Ovary (tissue), 9 donors: ENCODE results near the gene CABP2. TPM values are rescaled to one million over a fixed set of nuclear protein-coding genes. Genes with fewer than 3 reads are reported as not detected.

ENCODE experiments used
- DNase-seq, 5 donors: peaks; one replicate each; pipeline ENCODE4 v3.0.0-alpha.2; 2019 to 2020
- H3K27ac ChIP-seq, 2 donors: fragments of 200-600 bp; one replicate each; pipeline versions ENCODE4 v1.5.1 to v1.8.0; 2019 to 2022
- H3K27me3 ChIP-seq: fragments of 200-600 bp; one replicate; pipeline ENCODE4 v1.8.0; 2022
- H3K36me3 ChIP-seq: fragments of 200-600 bp; sonication (generic); one replicate; pipeline ENCODE4 v1.5.1; 2019
- H3K4me1 ChIP-seq: one replicate; pipeline ENCODE4 v1.8.1; 2013; ENCODE audit warnings: mild to moderate bottlenecking, moderate library complexity; ENCODE audit not compliant: insufficient read depth
- H3K4me3 ChIP-seq: fragments of 200-600 bp; sonication (generic); one replicate; pipeline ENCODE4 v1.5.1; 2017
- H3K9me3 ChIP-seq, 2 donors: fragments of 200-600 bp in 1 of 2; sonication (generic) in 1 of 2; one replicate each; pipeline versions ENCODE4 v1.5.1 to v1.8.1; 2013 to 2019; ENCODE audit warnings: mild to moderate bottlenecking in 1 of 2, moderate library complexity in 1 of 2
- EP300 ChIP-seq: sonication (generic); formaldehyde crosslinking; IDR thresholded peaks from one replicate; pipeline ENCODE4 v1.6.1; 2017; ENCODE audit warnings: antibody characterized with exemption
- POLR2A ChIP-seq: fragments of 450-650 bp; IDR thresholded peaks from one replicate; pipeline ENCODE4 v1.6.1; 2017; ENCODE audit warnings: antibody characterized with exemption, mild to moderate bottlenecking, moderate library complexity
- WGBS, 3 donors: extraction: QIAGEN DNeasy Blood & Tissue Kit in 1 of 3; methylation state at CpG; one replicate each; pipeline versions ENCODE4 v1.1.5 to v1.1.7; 2013 to 2017; 5-methylcytosine and 5-hydroxymethylcytosine counted together
- intact Hi-C, 4 donors: fragments of 100-400 bp; cut with DNase I; formaldehyde crosslinking; loops; one replicate each; pipeline versions ENCODE4 v1.11.0 to v1.15.1; 2022 to 2023
- microRNA-seq, 3 donors: library from miRNA; unstranded; fragments of <30 nt; microRNA quantifications; one replicate each; pipeline versions ENCODE4 to v1.2.0, GENCODE V29; 2019 to 2020
- polyA plus RNA-seq, 2 donors: library from polyadenylated mRNA; stranded (reverse); fragments of 200-250 nt in 1 of 2; fragments of 350-450 nt in 1 of 2; fragmentation: Illumina TruSeq in 1 of 2; extraction: RNeasy Lipid Tissue Mini Kit (QIAGEN cat#74804) in 1 of 2; gene quantifications; one replicate each; pipeline ENCODE4 v1.2.3, GENCODE V29; 2013 to 2014
- small RNA-seq: library from RNA; depleted of rRNA; stranded (forward); fragments of <200 nt; gene quantifications from one replicate; pipeline ENCODE3, GENCODE V24; 2016
- total RNA-seq, 7 donors: library from RNA; depleted of rRNA in 2 of 7; stranded (reverse); fragments of >200 nt in 2 of 7; fragmentation: NEBNext Ultra II Directional in 3 of 7; extraction: Animal tissue kit (Norgen Biotek cat#: 25700) in 3 of 7; gene quantifications; one replicate each; pipeline versions ENCODE4 v1.1.0 to v1.2.4, GENCODE V29; 2016 to 2023
- TF ChIP-seq, protein P1 (sequence below), 3 donors: fragments of 450-650 bp in 2 of 3; fragments of 200-600 bp in 1 of 3; IDR thresholded peaks; one replicate each; pipeline versions ENCODE4 v1.5.1 to v1.8.0; 2016 to 2022; ENCODE audit warnings: antibody characterized with exemption in 3 of 3, mild to moderate bottlenecking in 1 of 3
- donor health status: DM: no; HTN: no; CAD: no; lungs with moderate emphysema.
- donor health status: DM: no; HTN: no; CAD: no.
- donor health status: Bipolar disorder and iron deficiency.
- donor health status: DM: yes; HTN: yes; CAD: no.
- donor health status: DM: no; HTN: no; CAD: no.
- donor health status: DM: yes; HTN: yes; CAD: no.

The CABP2 gene
- total and polyA plus RNA-seq, 9 donors, result not detected

- H3K36me3 ChIP-seq, result no peaks in the 10 kb centered on the region
- DNase-seq, result no peak
- no peaks in the 10 kb centered on the region for H3K27me3 ChIP-seq
- no peak overlapping the region for H3K4me3 ChIP-seq
- no peak for TF ChIP-seq EP300
- TF ChIP-seq POLR2A, result no peak
- TF ChIP-seq, protein P1, sequence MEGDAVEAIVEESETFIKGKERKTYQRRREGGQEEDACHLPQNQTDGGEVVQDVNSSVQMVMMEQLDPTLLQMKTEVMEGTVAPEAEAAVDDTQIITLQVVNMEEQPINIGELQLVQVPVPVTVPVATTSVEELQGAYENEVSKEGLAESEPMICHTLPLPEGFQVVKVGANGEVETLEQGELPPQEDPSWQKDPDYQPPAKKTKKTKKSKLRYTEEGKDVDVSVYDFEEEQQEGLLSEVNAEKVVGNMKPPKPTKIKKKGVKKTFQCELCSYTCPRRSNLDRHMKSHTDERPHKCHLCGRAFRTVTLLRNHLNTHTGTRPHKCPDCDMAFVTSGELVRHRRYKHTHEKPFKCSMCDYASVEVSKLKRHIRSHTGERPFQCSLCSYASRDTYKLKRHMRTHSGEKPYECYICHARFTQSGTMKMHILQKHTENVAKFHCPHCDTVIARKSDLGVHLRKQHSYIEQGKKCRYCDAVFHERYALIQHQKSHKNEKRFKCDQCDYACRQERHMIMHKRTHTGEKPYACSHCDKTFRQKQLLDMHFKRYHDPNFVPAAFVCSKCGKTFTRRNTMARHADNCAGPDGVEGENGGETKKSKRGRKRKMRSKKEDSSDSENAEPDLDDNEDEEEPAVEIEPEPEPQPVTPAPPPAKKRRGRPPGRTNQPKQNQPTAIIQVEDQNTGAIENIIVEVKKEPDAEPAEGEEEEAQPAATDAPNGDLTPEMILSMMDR (IDR thresholded peaks at IDR 0.05), result no peak
- 73 to 76% (median 74%) methylated on average over 7 of the region's 7 CpGs for WGBS, 3 donors
- H3K27ac ChIP-seq, result no peak overlapping the region
- intact Hi-C loops, result no loop called here
- peaks cover 2% of the 10 kb centered on the region for H3K4me1 ChIP-seq
- no peaks in the 10 kb centered on the region for H3K9me3 ChIP-seq
Observed at GRCh38 chr11:67472882-67473281, 50.4 kb downstream of the CABP2 start.

- DNase-seq, result no peak
- Histone ChIP-seq H3K36me3 (no peaks in the 10 kb centered on the region), H3K27ac (no peak overlapping the region), H3K27me3 (no peaks in the 10 kb centered on the region), H3K4me1 (peaks cover 7% of the 10 kb centered on the region), H3K9me3 (no peaks in the 10 kb centered on the region), H3K4me3 (no peak overlapping the region)
- intact Hi-C loops, result no loop called here
- TF ChIP-seq POLR2A, result no peak
- no peak for TF ChIP-seq EP300
- TF ChIP-seq, protein P1 (IDR thresholded peaks at IDR 0.05), result no peak
- WGBS, 3 donors, result 66 to 75% (median 74%) methylated on average over 8 of the region's 8 CpGs
Observed at GRCh38 chr11:67470337-67471002, 52.8 kb downstream of the CABP2 start.

GRCh38 chr11:67469508-67469811 lies 53.8 kb downstream of the CABP2 start:
- 2 to 4% (median 3%) methylated on average over 9 of the region's 9 CpGs for WGBS, 3 donors
- H3K27me3 ChIP-seq, result no peaks in the 10 kb centered on the region
- no peaks in the 10 kb centered on the region for H3K9me3 ChIP-seq
- H3K4me1 ChIP-seq, result peaks cover 7% of the 10 kb centered on the region
- peak overlapping the region; percentile 93 for H3K4me3 ChIP-seq
- no peak for DNase-seq
- H3K27ac ChIP-seq, result peak overlapping the region; percentile 11 to 84
- intact Hi-C loops, result loop anchor here in 2 of 4 donors (1.0 to 5.0 kb wide), 2 partner anchors 66 to 72 kb away; no protein-coding TSS in a partner anchor
- H3K36me3 ChIP-seq, result no peaks in the 10 kb centered on the region
- TF ChIP-seq EP300, result no peak
- TF ChIP-seq, protein P1 (IDR thresholded peaks at IDR 0.05), result no peak

Small RNA genes within 50 kb of the gene (microRNA-seq; reads per million reads assigned to microRNA genes)
- 0 to 1.4 (median 0.38) reads per million in 3 donors for gene MIR6752

Small RNA genes within 50 kb of the gene (small RNA-seq; reads per million reads assigned to genes)
- gene MIR6752, result 0.15 reads per million

Other genes with a start within 250 kb of the CABP2 start
- 10 to 100 TPM; 35.6 to 60.9 (median 44.6) TPM for gene ANKRD13D, start 234.1 kb downstream of the CABP2 start, total RNA-seq
- gene ANKRD13D, start 234.1 kb downstream of the CABP2 start, polyA plus RNA-seq, result 10 to 100 TPM in 1 of 2 donors, 1 to 10 TPM in 1; 5.6 to 29.3 TPM
- gene SSH3, start 219.9 kb downstream of the CABP2 start, total RNA-seq, result 10 to 100 TPM; 37.9 to 69.9 (median 52.1) TPM
- gene SSH3, start 219.9 kb downstream of the CABP2 start, polyA plus RNA-seq, result 10 to 100 TPM; 18.1 to 32.1 TPM
- 10 to 100 TPM; 22.6 to 57.7 (median 47.2) TPM for gene POLD4, start 169.9 kb downstream of the CABP2 start, total RNA-seq
- gene POLD4, start 169.9 kb downstream of the CABP2 start, polyA plus RNA-seq, result 10 to 100 TPM; 12.5 to 87.8 TPM
- 10 to 100 TPM in 1 of 7 donors, 1 to 10 TPM in 6; 3.4 to 22.9 (median 5.0) TPM for gene CLCF1, start 149.8 kb downstream of the CABP2 start, total RNA-seq
- 1 to 10 TPM; 2.5 to 9.6 TPM for gene CLCF1, start 149.8 kb downstream of the CABP2 start, polyA plus RNA-seq
- gene RAD9A, start 131.5 kb downstream of the CABP2 start, total RNA-seq, result 10 to 100 TPM; 13.9 to 51.7 (median 23.5) TPM
- gene RAD9A, start 131.5 kb downstream of the CABP2 start, polyA plus RNA-seq, result 10 to 100 TPM in 1 of 2 donors, 1 to 10 TPM in 1; 3.1 to 20.3 TPM
- 10 to 100 TPM; 32.2 to 86.9 (median 55.5) TPM for gene PPP1CA, start 121.6 kb downstream of the CABP2 start, total RNA-seq
- gene PPP1CA, start 121.6 kb downstream of the CABP2 start, polyA plus RNA-seq, result 10 to 100 TPM; 43.7 to 54.9 TPM
- gene TBC1D10C, start 119.4 kb downstream of the CABP2 start, total RNA-seq, result 1 to 10 TPM in 3 of 7 donors, under 1 TPM in 4; 0.15 to 2.0 (median 1.00) TPM
- 1 to 10 TPM in 1 of 2 donors, under 1 TPM in 1; 0.32 to 1.6 TPM for gene TBC1D10C, start 119.4 kb downstream of the CABP2 start, polyA plus RNA-seq
- gene CARNS1, start 107.8 kb downstream of the CABP2 start, total RNA-seq, result 10 to 100 TPM in 1 of 7 donors, 1 to 10 TPM in 1, under 1 TPM in 5; 0.12 to 13.2 (median 0.66) TPM
- under 1 TPM; 0.45 to 0.58 TPM for gene CARNS1, start 107.8 kb downstream of the CABP2 start, polyA plus RNA-seq
- 10 to 100 TPM; 24.8 to 38.6 (median 33.1) TPM for gene RPS6KB2, start 95.0 kb downstream of the CABP2 start, total RNA-seq
- gene RPS6KB2, start 95.0 kb downstream of the CABP2 start, polyA plus RNA-seq, result 10 to 100 TPM; 10.4 to 38.2 TPM
- gene PTPRCAP, start 85.8 kb downstream of the CABP2 start, total RNA-seq, result 10 to 100 TPM in 1 of 7 donors, 1 to 10 TPM in 6; 2.4 to 10.7 (median 3.2) TPM
- gene PTPRCAP, start 85.8 kb downstream of the CABP2 start, polyA plus RNA-seq, result 1 to 10 TPM in 1 of 2 donors, not detected in 1; 7.2 TPM
- gene CORO1B, start 80.0 kb downstream of the CABP2 start, total RNA-seq, result 10 to 100 TPM; 31.1 to 80.5 (median 60.8) TPM
- 10 to 100 TPM in 1 of 2 donors, 1 to 10 TPM in 1; 2.8 to 74.3 TPM for gene CORO1B, start 80.0 kb downstream of the CABP2 start, polyA plus RNA-seq
- gene GPR152, start 70.7 kb downstream of the CABP2 start, total RNA-seq, result under 1 TPM in 1 of 7 donors, not detected in 6; 0.15 TPM
- gene GPR152, start 70.7 kb downstream of the CABP2 start, polyA plus RNA-seq, result not detected
- 1 to 10 TPM in 4 of 7 donors, under 1 TPM in 2, not detected in 1; 0.13 to 2.1 (median 1.2) TPM for gene CABP4, start 68.1 kb downstream of the CABP2 start, total RNA-seq
- gene CABP4, start 68.1 kb downstream of the CABP2 start, polyA plus RNA-seq, result under 1 TPM; 0.62 to 0.92 TPM
- 10 to 100 TPM; 37.6 to 69.8 (median 44.8) TPM for gene TMEM134, start 54.2 kb downstream of the CABP2 start, total RNA-seq
- 10 to 100 TPM in 1 of 2 donors, 1 to 10 TPM in 1; 2.7 to 44.3 TPM for gene TMEM134, start 54.2 kb downstream of the CABP2 start, polyA plus RNA-seq
- gene AIP, start 40.4 kb downstream of the CABP2 start, total RNA-seq, result 100 to 1,000 TPM in 1 of 7 donors, 10 to 100 TPM in 6; 49.1 to 103 (median 65.4) TPM
- 100 to 1,000 TPM in 1 of 2 donors, 10 to 100 TPM in 1; 33.5 to 114 TPM for gene AIP, start 40.4 kb downstream of the CABP2 start, polyA plus RNA-seq
- gene PITPNM1, start 18.1 kb downstream of the CABP2 start, total RNA-seq, result 10 to 100 TPM in 3 of 7 donors, 1 to 10 TPM in 4; 3.1 to 77.2 (median 9.5) TPM
- gene PITPNM1, start 18.1 kb downstream of the CABP2 start, polyA plus RNA-seq, result 1 to 10 TPM; 5.3 to 6.1 TPM
- 10 to 100 TPM; 15.8 to 66.1 (median 34.6) TPM for gene CDK2AP2, start 15.3 kb downstream of the CABP2 start, total RNA-seq
- 10 to 100 TPM in 1 of 2 donors, 1 to 10 TPM in 1; 3.8 to 35.9 TPM for gene CDK2AP2, start 15.3 kb downstream of the CABP2 start, polyA plus RNA-seq
- 1,000 to 10,000 TPM in 1 of 7 donors, 100 to 1,000 TPM in 6; 358 to 1,321 (median 474) TPM for gene GSTP1, start 60.4 kb upstream of the CABP2 start, total RNA-seq
- gene GSTP1, start 60.4 kb upstream of the CABP2 start, polyA plus RNA-seq, result 100 to 1,000 TPM; 189 to 444 TPM
- gene NDUFV1, start 83.5 kb upstream of the CABP2 start, total RNA-seq, result 100 to 1,000 TPM; 143 to 184 (median 169) TPM
- gene NDUFV1, start 83.5 kb upstream of the CABP2 start, polyA plus RNA-seq, result 100 to 1,000 TPM in 1 of 2 donors, 10 to 100 TPM in 1; 47.7 to 133 TPM
- 10 to 100 TPM in 1 of 7 donors, 1 to 10 TPM in 6; 5.0 to 10.5 (median 8.1) TPM for gene NUDT8, start 106.5 kb upstream of the CABP2 start, total RNA-seq
- gene NUDT8, start 106.5 kb upstream of the CABP2 start, polyA plus RNA-seq, result 1 to 10 TPM in 1 of 2 donors, not detected in 1; 5.7 TPM
- not detected for gene TBX10, start 116.3 kb upstream of the CABP2 start, total RNA-seq
- gene TBX10, start 116.3 kb upstream of the CABP2 start, polyA plus RNA-seq, result not detected
- gene ACY3, start 127.3 kb upstream of the CABP2 start, total RNA-seq, result under 1 TPM in 2 of 7 donors, not detected in 5; 0.24 to 0.25 TPM
- under 1 TPM in 1 of 2 donors, not detected in 1; 0.07 TPM for gene ACY3, start 127.3 kb upstream of the CABP2 start, polyA plus RNA-seq
- under 1 TPM in 4 of 7 donors, not detected in 3; 0.15 to 0.57 (median 0.27) TPM for gene ALDH3B2, start 151.2 kb upstream of the CABP2 start, total RNA-seq
- not detected for gene ALDH3B2, start 151.2 kb upstream of the CABP2 start, polyA plus RNA-seq